ENCODE data around the gene GLIS1. TPM values are rescaled to one million over a fixed set of nuclear protein-coding genes. Genes with fewer than 3 reads are reported as not detected.

GLIS1 gene
- total and polyA plus RNA-seq, 10 of the 15 experiments (the other 5 are each of a cell fraction or from before 2014, with no cell fraction given) = not detected

- RAD21 ChIA-PET (ENCODE audit: unreplicated experiment) = no interaction called here
- 95% methylated on average over 1 of the region's 1 CpG for WGBS (ENCODE audit: insufficient coverage, insufficient replicate concordance, low lambda C conversion rate, missing lambda C conversion rate)
- ATAC-seq = no peak
Observed at GRCh38 chr1:53769184-53769583, 30.2 kb upstream of the GLIS1 start.

More at GRCh38 chr1:53769184-53769583, 30.2 kb upstream of the GLIS1 start:
- no peaks in the 10 kb centered on the region for H3K27me3 ChIP-seq (replicated peaks in 1 of 2; ENCODE audit: control insufficient read depth in 2 of 2, insufficient read depth in 2 of 2, low read length in 1 of 2)
- no peaks in the 10 kb centered on the region for H3K79me2 ChIP-seq (ENCODE audit: control insufficient read depth, insufficient read depth, low read length)
- no peak overlapping the region for H3K9ac ChIP-seq (ENCODE audit: control insufficient read depth, insufficient read depth, low read length)
- peaks cover 0 to 8% of the 10 kb centered on the region in 2 experiments; a peak in 2 of 4 replicates for H3K36me3 ChIP-seq (ENCODE audit: control insufficient read depth in 2 of 2, insufficient read depth in 2 of 2, low read length in 1 of 2)
- DNase-seq (ENCODE audit: low read depth, low spot score) = no peak
- intact Hi-C loops (cut with micrococcal nuclease; ENCODE audit: unreplicated experiment) (no loop called here), in situ Hi-C loops (cut with MboI) (no loop called here)
- H3K27ac ChIP-seq (ENCODE audit: control insufficient read depth, insufficient read depth) = no peak overlapping the region
- no peak overlapping the region for H2AFZ ChIP-seq (ENCODE audit: control insufficient read depth, low read depth, low read length)
- no peak for FAIRE-seq
- H3K4me3 ChIP-seq = no peak overlapping the region
- no peak overlapping the region for H3K4me2 ChIP-seq (ENCODE audit: control insufficient read depth, insufficient read depth)
- POLR2A ChIA-PET = no interaction called here
- no peaks in the 10 kb centered on the region for H4K20me1 ChIP-seq (ENCODE audit: control insufficient read depth, insufficient read depth)
- TF ChIP-seq CHD4 (IDR thresholded peaks at IDR 0.05) (no peak), REST (IDR thresholded peaks at IDR 0.05; ENCODE audit: low read depth, low read length) (no peak), PAX5 (IDR thresholded peaks at IDR 0.05; ENCODE audit: borderline replicate concordance, low read depth, low read length) (no peak), NFYB (IDR thresholded peaks at IDR 0.05; ENCODE audit: insufficient read depth, low read depth, low read length) (no peak), NFXL1 (IDR thresholded peaks at IDR 0.05; ENCODE audit: borderline replicate concordance) (no peak), LARP7 (IDR thresholded peaks at IDR 0.05) (no peak), DPF2 (IDR thresholded peaks at IDR 0.05) (no peak), MXI1 (IDR thresholded peaks at IDR 0.05; ENCODE audit: low read depth, low read length) (no peak), GATAD2B (conservative IDR thresholded peaks at IDR 0.05; ENCODE audit: low read depth) (no peak), BHLHE40 (IDR thresholded peaks at IDR 0.05; ENCODE audit: borderline replicate concordance in 1 of 2, low read depth in 2 of 2, low read length in 1 of 2) (no peak), ZBED1 (IDR thresholded peaks at IDR 0.05; ENCODE audit: borderline replicate concordance) (no peak), RELA (IDR thresholded peaks at IDR 0.05; ENCODE audit: borderline replicate concordance, partially characterized antibody) (no peak), STAT1 (conservative IDR thresholded peaks at IDR 0.05) (no peak)
- TF ChIP-seq, protein P1, sequence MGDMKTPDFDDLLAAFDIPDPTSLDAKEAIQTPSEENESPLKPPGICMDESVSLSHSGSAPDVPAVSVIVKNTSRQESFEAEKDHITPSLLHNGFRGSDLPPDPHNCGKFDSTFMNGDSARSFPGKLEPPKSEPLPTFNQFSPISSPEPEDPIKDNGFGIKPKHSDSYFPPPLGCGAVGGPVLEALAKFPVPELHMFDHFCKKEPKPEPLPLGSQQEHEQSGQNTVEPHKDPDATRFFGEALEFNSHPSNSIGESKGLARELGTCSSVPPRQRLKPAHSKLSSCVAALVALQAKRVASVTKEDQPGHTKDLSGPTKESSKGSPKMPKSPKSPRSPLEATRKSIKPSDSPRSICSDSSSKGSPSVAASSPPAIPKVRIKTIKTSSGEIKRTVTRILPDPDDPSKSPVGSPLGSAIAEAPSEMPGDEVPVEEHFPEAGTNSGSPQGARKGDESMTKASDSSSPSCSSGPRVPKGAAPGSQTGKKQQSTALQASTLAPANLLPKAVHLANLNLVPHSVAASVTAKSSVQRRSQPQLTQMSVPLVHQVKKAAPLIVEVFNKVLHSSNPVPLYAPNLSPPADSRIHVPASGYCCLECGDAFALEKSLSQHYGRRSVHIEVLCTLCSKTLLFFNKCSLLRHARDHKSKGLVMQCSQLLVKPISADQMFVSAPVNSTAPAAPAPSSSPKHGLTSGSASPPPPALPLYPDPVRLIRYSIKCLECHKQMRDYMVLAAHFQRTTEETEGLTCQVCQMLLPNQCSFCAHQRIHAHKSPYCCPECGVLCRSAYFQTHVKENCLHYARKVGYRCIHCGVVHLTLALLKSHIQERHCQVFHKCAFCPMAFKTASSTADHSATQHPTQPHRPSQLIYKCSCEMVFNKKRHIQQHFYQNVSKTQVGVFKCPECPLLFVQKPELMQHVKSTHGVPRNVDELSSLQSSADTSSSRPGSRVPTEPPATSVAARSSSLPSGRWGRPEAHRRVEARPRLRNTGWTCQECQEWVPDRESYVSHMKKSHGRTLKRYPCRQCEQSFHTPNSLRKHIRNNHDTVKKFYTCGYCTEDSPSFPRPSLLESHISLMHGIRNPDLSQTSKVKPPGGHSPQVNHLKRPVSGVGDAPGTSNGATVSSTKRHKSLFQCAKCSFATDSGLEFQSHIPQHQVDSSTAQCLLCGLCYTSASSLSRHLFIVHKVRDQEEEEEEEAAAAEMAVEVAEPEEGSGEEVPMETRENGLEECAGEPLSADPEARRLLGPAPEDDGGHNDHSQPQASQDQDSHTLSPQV (IDR thresholded peaks at IDR 0.05) = no peak
- TF ChIP-seq, protein P2, sequence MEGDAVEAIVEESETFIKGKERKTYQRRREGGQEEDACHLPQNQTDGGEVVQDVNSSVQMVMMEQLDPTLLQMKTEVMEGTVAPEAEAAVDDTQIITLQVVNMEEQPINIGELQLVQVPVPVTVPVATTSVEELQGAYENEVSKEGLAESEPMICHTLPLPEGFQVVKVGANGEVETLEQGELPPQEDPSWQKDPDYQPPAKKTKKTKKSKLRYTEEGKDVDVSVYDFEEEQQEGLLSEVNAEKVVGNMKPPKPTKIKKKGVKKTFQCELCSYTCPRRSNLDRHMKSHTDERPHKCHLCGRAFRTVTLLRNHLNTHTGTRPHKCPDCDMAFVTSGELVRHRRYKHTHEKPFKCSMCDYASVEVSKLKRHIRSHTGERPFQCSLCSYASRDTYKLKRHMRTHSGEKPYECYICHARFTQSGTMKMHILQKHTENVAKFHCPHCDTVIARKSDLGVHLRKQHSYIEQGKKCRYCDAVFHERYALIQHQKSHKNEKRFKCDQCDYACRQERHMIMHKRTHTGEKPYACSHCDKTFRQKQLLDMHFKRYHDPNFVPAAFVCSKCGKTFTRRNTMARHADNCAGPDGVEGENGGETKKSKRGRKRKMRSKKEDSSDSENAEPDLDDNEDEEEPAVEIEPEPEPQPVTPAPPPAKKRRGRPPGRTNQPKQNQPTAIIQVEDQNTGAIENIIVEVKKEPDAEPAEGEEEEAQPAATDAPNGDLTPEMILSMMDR (IDR thresholded peaks at IDR 0.05 in 2 of 3, conservative IDR thresholded peaks at IDR 0.05 in 1 of 3; ENCODE audit: control insufficient read depth in 2 of 3, extremely low read depth in 1 of 3, insufficient read depth in 1 of 3, low read depth in 3 of 3, low read length in 3 of 3) = no peak
- TF ChIP-seq, protein P3, sequence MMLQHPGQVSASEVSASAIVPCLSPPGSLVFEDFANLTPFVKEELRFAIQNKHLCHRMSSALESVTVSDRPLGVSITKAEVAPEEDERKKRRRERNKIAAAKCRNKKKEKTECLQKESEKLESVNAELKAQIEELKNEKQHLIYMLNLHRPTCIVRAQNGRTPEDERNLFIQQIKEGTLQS (IDR thresholded peaks at IDR 0.05; ENCODE audit: borderline replicate concordance, extremely low read depth, low read depth, low read length) = no peak
- SMC1A ChIA-PET (ENCODE audit: uncharacterized antibody, unreplicated experiment) = no interaction called here
- H3K9me3 ChIP-seq (replicated peaks; ENCODE audit: control insufficient read depth, insufficient read depth, low read length) = no peaks in the 10 kb centered on the region
- CTCF ChIA-PET = no interaction called here
- peaks cover 3% of the 10 kb centered on the region; the same call in 1 of the 2 replicates for H3K4me1 ChIP-seq (ENCODE audit: control insufficient read depth, insufficient read depth, low read length)
- BruUV-seq (replicated peaks) = no TSS peak

Measured in GM12878 (cell line).